SK-N-SH (cell line): ENCODE results near the gene NAALADL1.

Source experiments
- EP300 ChIP-seq, 2 experiments: IDR thresholded peaks; 2 replicates each; pipeline versions ENCODE4 v1.4.0 to v1.6.1; 2012; ENCODE audit warnings: borderline replicate concordance in 1 of 2, low read depth in 1 of 2, low read length in 1 of 2
- EZH2phosphoT487 ChIP-seq: fragments of 200-600 bp; sonication (generic); IDR thresholded peaks from 2 replicates; pipeline ENCODE4 v1.6.1; 2017; ENCODE audit warnings: low read depth, mixed run types, mild to moderate bottlenecking, antibody characterized with exemption, moderate library complexity, borderline replicate concordance
- FOXJ3 ChIP-seq: sonication (generic); formaldehyde crosslinking; IDR thresholded peaks from 2 replicates; pipeline ENCODE4 v1.5.1; 2020; ENCODE audit warnings: mild to moderate bottlenecking, missing genetic modification reagents
- GATA2 ChIP-seq: sonication (generic); formaldehyde crosslinking; IDR thresholded peaks from 2 replicates; pipeline ENCODE4 v1.5.0; 2020; ENCODE audit warnings: mild to moderate bottlenecking, missing genetic modification reagents
- IRF3 ChIP-seq: fragments of 150-350 bp; IDR thresholded peaks from 2 replicates; pipeline ENCODE4 v1.6.1; 2016; ENCODE audit warnings: mild to moderate bottlenecking, low read depth, low read length
- NFIC ChIP-seq: IDR thresholded peaks from 2 replicates; pipeline ENCODE4 v1.4.0; 2012; ENCODE audit warnings: borderline replicate concordance
- POLR2AphosphoS5 ChIP-seq: IDR thresholded peaks from 2 replicates; pipeline ENCODE4 v1.6.1; 2012; ENCODE audit warnings: low read depth, low read length
- RFX5 ChIP-seq: IDR thresholded peaks from 2 replicates; pipeline ENCODE4 v1.6.1; 2012; ENCODE audit warnings: mild to moderate bottlenecking, improper control_type of control experiment, low read length
- SIN3A ChIP-seq: IDR thresholded peaks from 2 replicates; pipeline ENCODE4 v1.6.1; 2012; ENCODE audit warnings: low read depth, mild to moderate bottlenecking, low read length, moderate library complexity, borderline replicate concordance
- SMC3 ChIP-seq: IDR thresholded peaks from 2 replicates; pipeline ENCODE4 v1.6.1; 2012; ENCODE audit warnings: low read depth, low read length, improper control_type of control experiment
- TAF1 ChIP-seq: IDR thresholded peaks from 2 replicates; pipeline ENCODE4 v1.6.1; 2012; ENCODE audit warnings: low read depth, mild to moderate bottlenecking, low read length, moderate library complexity, borderline replicate concordance
- USF2 ChIP-seq: fragments of 150-350 bp; IDR thresholded peaks from 2 replicates; pipeline ENCODE4 v1.6.1; 2017; ENCODE audit warnings: antibody characterized with exemption, low read length, low read depth, borderline replicate concordance
- TF ChIP-seq, protein P1 (sequence below): fragments of 200-600 bp; sonication (generic); IDR thresholded peaks from 2 replicates; pipeline ENCODE4 v1.6.1; 2017; ENCODE audit warnings: antibody characterized with exemption, mild to moderate bottlenecking, moderate library complexity
- TF ChIP-seq, protein P2 (sequence below): IDR thresholded peaks from 2 replicates; pipeline ENCODE4 v1.6.1; 2012; ENCODE audit warnings: mild to moderate bottlenecking, low read depth, low read length, moderate library complexity

- TF ChIP-seq, protein P1, sequence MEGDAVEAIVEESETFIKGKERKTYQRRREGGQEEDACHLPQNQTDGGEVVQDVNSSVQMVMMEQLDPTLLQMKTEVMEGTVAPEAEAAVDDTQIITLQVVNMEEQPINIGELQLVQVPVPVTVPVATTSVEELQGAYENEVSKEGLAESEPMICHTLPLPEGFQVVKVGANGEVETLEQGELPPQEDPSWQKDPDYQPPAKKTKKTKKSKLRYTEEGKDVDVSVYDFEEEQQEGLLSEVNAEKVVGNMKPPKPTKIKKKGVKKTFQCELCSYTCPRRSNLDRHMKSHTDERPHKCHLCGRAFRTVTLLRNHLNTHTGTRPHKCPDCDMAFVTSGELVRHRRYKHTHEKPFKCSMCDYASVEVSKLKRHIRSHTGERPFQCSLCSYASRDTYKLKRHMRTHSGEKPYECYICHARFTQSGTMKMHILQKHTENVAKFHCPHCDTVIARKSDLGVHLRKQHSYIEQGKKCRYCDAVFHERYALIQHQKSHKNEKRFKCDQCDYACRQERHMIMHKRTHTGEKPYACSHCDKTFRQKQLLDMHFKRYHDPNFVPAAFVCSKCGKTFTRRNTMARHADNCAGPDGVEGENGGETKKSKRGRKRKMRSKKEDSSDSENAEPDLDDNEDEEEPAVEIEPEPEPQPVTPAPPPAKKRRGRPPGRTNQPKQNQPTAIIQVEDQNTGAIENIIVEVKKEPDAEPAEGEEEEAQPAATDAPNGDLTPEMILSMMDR, result no peak
- no peak for TF ChIP-seq NFIC
- no peak for TF ChIP-seq TAF1
- TF ChIP-seq, protein P2, sequence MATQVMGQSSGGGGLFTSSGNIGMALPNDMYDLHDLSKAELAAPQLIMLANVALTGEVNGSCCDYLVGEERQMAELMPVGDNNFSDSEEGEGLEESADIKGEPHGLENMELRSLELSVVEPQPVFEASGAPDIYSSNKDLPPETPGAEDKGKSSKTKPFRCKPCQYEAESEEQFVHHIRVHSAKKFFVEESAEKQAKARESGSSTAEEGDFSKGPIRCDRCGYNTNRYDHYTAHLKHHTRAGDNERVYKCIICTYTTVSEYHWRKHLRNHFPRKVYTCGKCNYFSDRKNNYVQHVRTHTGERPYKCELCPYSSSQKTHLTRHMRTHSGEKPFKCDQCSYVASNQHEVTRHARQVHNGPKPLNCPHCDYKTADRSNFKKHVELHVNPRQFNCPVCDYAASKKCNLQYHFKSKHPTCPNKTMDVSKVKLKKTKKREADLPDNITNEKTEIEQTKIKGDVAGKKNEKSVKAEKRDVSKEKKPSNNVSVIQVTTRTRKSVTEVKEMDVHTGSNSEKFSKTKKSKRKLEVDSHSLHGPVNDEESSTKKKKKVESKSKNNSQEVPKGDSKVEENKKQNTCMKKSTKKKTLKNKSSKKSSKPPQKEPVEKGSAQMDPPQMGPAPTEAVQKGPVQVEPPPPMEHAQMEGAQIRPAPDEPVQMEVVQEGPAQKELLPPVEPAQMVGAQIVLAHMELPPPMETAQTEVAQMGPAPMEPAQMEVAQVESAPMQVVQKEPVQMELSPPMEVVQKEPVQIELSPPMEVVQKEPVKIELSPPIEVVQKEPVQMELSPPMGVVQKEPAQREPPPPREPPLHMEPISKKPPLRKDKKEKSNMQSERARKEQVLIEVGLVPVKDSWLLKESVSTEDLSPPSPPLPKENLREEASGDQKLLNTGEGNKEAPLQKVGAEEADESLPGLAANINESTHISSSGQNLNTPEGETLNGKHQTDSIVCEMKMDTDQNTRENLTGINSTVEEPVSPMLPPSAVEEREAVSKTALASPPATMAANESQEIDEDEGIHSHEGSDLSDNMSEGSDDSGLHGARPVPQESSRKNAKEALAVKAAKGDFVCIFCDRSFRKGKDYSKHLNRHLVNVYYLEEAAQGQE, result no peak
- no peak for TF ChIP-seq EP300 (IDR thresholded peaks at IDR 0.05; ENCODE audit: borderline replicate concordance in 1 of 2, low read depth in 1 of 2, low read length in 1 of 2)
- TF ChIP-seq EZH2phosphoT487, result no peak
- no peak for TF ChIP-seq IRF3
- no peak for TF ChIP-seq USF2
- TF ChIP-seq SMC3, result no peak
- no peak for TF ChIP-seq GATA2 (CRISPR knock-in tag)
- TF ChIP-seq SIN3A, result no peak
- no peak for TF ChIP-seq POLR2AphosphoS5
- no peak for TF ChIP-seq FOXJ3 (CRISPR knock-in tag)
- TF ChIP-seq RFX5, result no peak
These were observed 827 bp downstream of the NAALADL1 start for GRCh38 chr11:65057526-65057925.
